Glomerular visceral epithelial cell (primary cell): Measurements from ENCODE around the gene TOP1.

ENCODE experiments used
- DNase-seq: peaks from one replicate; pipeline ENCODE4 v3.0.0-alpha.2; 2016; ENCODE audit errors: extremely low spot score

The TOP1 gene

GRCh38 chr20:41058674-41059635 is 30.3 kb downstream of the TOP1 start:
- no peak for DNase-seq

- no peak for DNase-seq
These were observed 32.5 kb downstream of the TOP1 start for GRCh38 chr20:41061155-41061554.

GRCh38 chr20:41063442-41063841 is 34.8 kb downstream of the TOP1 start:
- no peak for DNase-seq

GRCh38 chr20:41064377-41064776 is 35.8 kb downstream of the TOP1 start:
- DNase-seq, result no peak

GRCh38 chr20:41065716-41066115 is 37.1 kb downstream of the TOP1 start:
- DNase-seq, result no peak

- no peak for DNase-seq
These were observed 40.2 kb downstream of the TOP1 start for GRCh38 chr20:41068806-41069205.

GRCh38 chr20:41072190-41072863 is 43.7 kb downstream of the TOP1 start:
- peak; percentile 54 for DNase-seq

GRCh38 chr20:41072915-41073314 is 44.3 kb downstream of the TOP1 start:
- no peak for DNase-seq

- DNase-seq, result no peak
These were observed 45.8 kb downstream of the TOP1 start for GRCh38 chr20:41074441-41074840.

GRCh38 chr20:41076776-41077175 is 48.2 kb downstream of the TOP1 start:
- no peak for DNase-seq

GRCh38 chr20:41078329-41078728 is 49.7 kb downstream of the TOP1 start:
- DNase-seq, result peak; percentile 64

GRCh38 chr20:41079066-41079465 is 50.4 kb downstream of the TOP1 start:
- no peak for DNase-seq

GRCh38 chr20:41080866-41081265 is 52.2 kb downstream of the TOP1 start:
- DNase-seq, result no peak

GRCh38 chr20:41081276-41081814 is 52.7 kb downstream of the TOP1 start:
- no peak for DNase-seq

- no peak for DNase-seq
These were observed 53.7 kb downstream of the TOP1 start for GRCh38 chr20:41082306-41082705.

- no peak for DNase-seq
These were observed 57.0 kb downstream of the TOP1 start for GRCh38 chr20:41085606-41086005.

GRCh38 chr20:41086402-41087324 is 58.0 kb downstream of the TOP1 start:
- no peak for DNase-seq

GRCh38 chr20:41087325-41087685 is 58.7 kb downstream of the TOP1 start:
- no peak for DNase-seq

GRCh38 chr20:41087777-41088176 is 59.2 kb downstream of the TOP1 start:
- no peak for DNase-seq

- no peak for DNase-seq
These were observed 60.9 kb downstream of the TOP1 start for GRCh38 chr20:41089555-41089954.

GRCh38 chr20:41091927-41092326 is 63.3 kb downstream of the TOP1 start:
- no peak for DNase-seq
